ENCODE measurements around the gene MMEL1.

The MMEL1 gene

GRCh38 chr1:2575801-2576663, 56.8 kb downstream of the MMEL1 start:
- Histone ChIP-seq H3K36me3 (ENCODE audit: low read depth) (no peaks in the 10 kb centered on the region), H3K4me3 (ENCODE audit: severe bottlenecking) (no peak overlapping the region), H3K4me1 (ENCODE audit: insufficient read depth, poor library complexity, severe bottlenecking) (no peaks in the 10 kb centered on the region), H3K9me3 (ENCODE audit: severe bottlenecking) (no peaks in the 10 kb centered on the region), H3K27ac (ENCODE audit: poor library complexity, severe bottlenecking) (no peak overlapping the region), H3K27me3 (ENCODE audit: insufficient read depth, poor library complexity, severe bottlenecking) (no peaks in the 10 kb centered on the region)
- ATAC-seq (ENCODE audit: low read depth) (no peak), DNase-seq (ENCODE audit: low spot score) (no peak)
- no peak for TF ChIP-seq CTCF (IDR thresholded peaks at IDR 0.05; ENCODE audit: poor library complexity, severe bottlenecking)

- Histone ChIP-seq H3K4me1 (ENCODE audit: insufficient read depth, poor library complexity, severe bottlenecking) (no peaks in the 10 kb centered on the region), H3K27me3 (ENCODE audit: insufficient read depth, poor library complexity, severe bottlenecking) (no peaks in the 10 kb centered on the region), H3K27ac (ENCODE audit: poor library complexity, severe bottlenecking) (no peak overlapping the region), H3K4me3 (ENCODE audit: severe bottlenecking) (no peak overlapping the region), H3K36me3 (ENCODE audit: low read depth) (no peaks in the 10 kb centered on the region), H3K9me3 (ENCODE audit: severe bottlenecking) (no peaks in the 10 kb centered on the region)
- DNase-seq (ENCODE audit: low spot score) (no peak), ATAC-seq (ENCODE audit: low read depth) (no peak)
- no peak for TF ChIP-seq CTCF (IDR thresholded peaks at IDR 0.05; ENCODE audit: poor library complexity, severe bottlenecking)
Measured at GRCh38 chr1:2574350-2574749, 58.5 kb downstream of the MMEL1 start.

GRCh38 chr1:2573250-2573920, 59.4 kb downstream of the MMEL1 start:
- no peaks in the 10 kb centered on the region for H3K36me3 ChIP-seq (ENCODE audit: low read depth)
- no peaks in the 10 kb centered on the region for H3K4me1 ChIP-seq (ENCODE audit: insufficient read depth, poor library complexity, severe bottlenecking)
- H3K27ac ChIP-seq (ENCODE audit: poor library complexity, severe bottlenecking), result no peak overlapping the region
- DNase-seq (ENCODE audit: low spot score), result no peak
- no peaks in the 10 kb centered on the region for H3K27me3 ChIP-seq (ENCODE audit: insufficient read depth, poor library complexity, severe bottlenecking)
- no peaks in the 10 kb centered on the region for H3K9me3 ChIP-seq (ENCODE audit: severe bottlenecking)
- no peak overlapping the region for H3K4me3 ChIP-seq (ENCODE audit: severe bottlenecking)
- ATAC-seq (ENCODE audit: low read depth), result no peak
- TF ChIP-seq CTCF (IDR thresholded peaks at IDR 0.05; ENCODE audit: poor library complexity, severe bottlenecking), result no peak

- no peak overlapping the region for H3K4me3 ChIP-seq (ENCODE audit: severe bottlenecking)
- no peaks in the 10 kb centered on the region for H3K4me1 ChIP-seq (ENCODE audit: insufficient read depth, poor library complexity, severe bottlenecking)
Measured at GRCh38 chr1:2571348-2571747, 61.5 kb downstream of the MMEL1 start.

More at GRCh38 chr1:2571348-2571747, 61.5 kb downstream of the MMEL1 start:
- no peak overlapping the region for H3K27ac ChIP-seq (ENCODE audit: poor library complexity, severe bottlenecking)
- H3K36me3 ChIP-seq (ENCODE audit: low read depth), result no peaks in the 10 kb centered on the region
- peaks cover 2% of the 10 kb centered on the region for H3K27me3 ChIP-seq (ENCODE audit: insufficient read depth, poor library complexity, severe bottlenecking)
- ATAC-seq (ENCODE audit: low read depth) (no peak), DNase-seq (ENCODE audit: low spot score) (no peak)
- TF ChIP-seq CTCF (IDR thresholded peaks at IDR 0.05; ENCODE audit: poor library complexity, severe bottlenecking), result no peak
- no peaks in the 10 kb centered on the region for H3K9me3 ChIP-seq (ENCODE audit: severe bottlenecking)

Measured in RWPE2 (cell line).